ENCODE data around the gene DENND5A. TPM values are rescaled to one million over a fixed set of nuclear protein-coding genes. Genes with fewer than 3 reads are reported as not detected.
"Not testable (repeated sequence)": the region's sequence is repeated elsewhere in the genome, so short reads cannot be mapped to it uniquely, and the experiment has no call there.

Gene DENND5A
- polyA plus RNA-seq, 3 donors from 2014 or later = 3.0 to 6.3 (median 5.1) TPM

DNA sequence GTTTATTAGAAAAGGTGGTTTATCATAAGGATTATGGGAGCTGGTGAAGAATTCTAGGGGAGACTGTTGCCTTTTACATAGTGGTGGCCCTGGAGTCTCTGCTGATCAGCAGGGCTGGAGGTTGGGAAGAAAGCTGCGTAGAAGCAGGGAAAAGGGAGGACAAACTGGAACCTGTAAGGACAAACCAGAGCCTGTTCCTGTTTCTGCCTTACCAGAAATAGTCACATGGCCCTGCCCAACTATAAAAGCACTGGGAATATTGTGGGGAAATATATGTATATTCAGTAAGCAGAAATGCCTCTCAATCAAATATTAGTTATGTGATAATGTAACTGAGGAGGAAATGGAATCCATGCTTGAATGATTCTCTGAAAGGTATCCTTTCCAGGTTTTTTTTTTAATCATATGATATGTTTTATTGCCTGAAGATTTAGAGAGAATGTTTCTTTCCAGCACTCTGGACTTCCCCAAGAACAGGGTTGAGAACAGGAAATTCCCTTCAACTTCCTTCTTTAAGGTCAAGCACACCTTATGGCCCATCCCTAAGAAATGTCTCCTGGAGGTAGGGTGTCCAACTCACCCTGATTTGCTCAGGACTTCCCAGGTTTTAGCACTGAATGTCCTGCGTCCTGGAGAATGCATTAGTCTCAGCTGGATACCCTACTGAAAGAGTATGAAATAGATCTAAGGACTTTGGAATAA is 139.8 kb downstream of the DENND5A start:
- Mint-ChIP-seq H3K4me3 (no peak overlapping the region), H3K27me3 (ENCODE audit: low read depth in 3 of 3) (peaks cover 0 to 5% (median 2%) of the 10 kb centered on the region in 3 donors), H3K9me3 (no peaks in the 10 kb centered on the region), H3K27ac (no peak overlapping the region), H3K4me1 (no peaks in the 10 kb centered on the region), H3K36me3 (no peaks in the 10 kb centered on the region)
- no peak for DNase-seq

DNA sequence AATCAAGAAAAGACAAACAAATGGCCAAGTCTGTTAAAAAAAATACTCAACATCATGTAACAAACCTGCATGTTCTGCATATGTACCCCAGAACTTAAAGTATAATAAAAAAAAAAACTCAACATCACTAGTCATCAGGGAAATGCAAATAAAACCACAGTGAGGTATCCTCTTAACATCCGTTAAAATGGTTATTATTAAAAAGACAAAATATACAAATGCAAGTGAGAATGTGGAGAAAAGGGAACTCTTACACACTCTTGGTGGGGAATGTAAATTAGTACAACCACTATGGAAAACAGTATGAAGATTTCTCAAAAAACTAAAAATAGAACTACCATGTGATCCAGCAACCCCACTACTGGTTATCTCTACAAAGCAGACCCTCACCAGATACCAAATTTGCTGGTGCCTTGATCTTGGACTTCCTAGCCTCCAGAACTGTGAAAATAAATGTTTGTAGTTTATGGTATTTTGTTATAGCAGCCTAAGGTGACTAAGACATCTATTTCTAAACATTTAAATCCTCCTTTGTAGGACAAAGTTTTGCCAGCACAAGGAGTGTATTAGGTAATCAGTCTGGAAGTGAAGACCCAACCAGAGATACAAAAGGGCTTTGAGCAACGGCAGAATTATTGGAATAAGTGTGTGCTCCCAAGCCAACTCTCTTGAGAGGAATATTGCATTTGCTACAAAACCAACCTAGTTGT is 141.4 kb downstream of the DENND5A start:
- Mint-ChIP-seq H3K4me1 (no peaks in the 10 kb centered on the region), H3K27ac (no peak overlapping the region), H3K9me3 (no peaks in the 10 kb centered on the region), H3K36me3 (no peaks in the 10 kb centered on the region), H3K4me3 (no peak overlapping the region), H3K27me3 (ENCODE audit: low read depth in 3 of 3) (peaks cover 0 to 5% (median 2%) of the 10 kb centered on the region in 3 donors)
- DNase-seq = no peak

DNA sequence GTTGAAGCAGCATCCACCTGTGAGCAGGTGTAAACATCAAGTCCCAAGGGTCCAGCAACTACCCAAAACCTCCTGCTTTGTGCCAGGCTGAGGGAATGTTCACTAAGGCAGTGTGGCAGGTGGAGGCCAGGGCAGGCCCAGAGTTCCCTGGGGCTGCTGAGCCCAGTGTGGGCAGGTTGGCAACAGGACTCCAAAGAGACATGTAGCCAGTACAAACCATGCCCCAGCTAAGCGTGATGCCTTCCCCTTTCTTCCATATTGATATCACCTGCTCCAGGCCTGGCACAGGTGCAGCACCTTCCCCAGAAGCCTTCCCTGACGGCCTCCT is 143.7 kb downstream of the DENND5A start:
- no peak overlapping the region for H3K4me3 Mint-ChIP-seq
- no peaks in the 10 kb centered on the region for H3K4me1 Mint-ChIP-seq
- H3K36me3 Mint-ChIP-seq = no peaks in the 10 kb centered on the region
- no peak overlapping the region for H3K27ac Mint-ChIP-seq
- no peak for DNase-seq
- no peaks in the 10 kb centered on the region for H3K9me3 Mint-ChIP-seq
- peaks cover 0 to 4% (median 2%) of the 10 kb centered on the region in 3 donors for H3K27me3 Mint-ChIP-seq (ENCODE audit: low read depth in 3 of 3)

- DNase-seq = no peak
- Mint-ChIP-seq H3K4me1 (no peaks in the 10 kb centered on the region), H3K27me3 (ENCODE audit: low read depth in 3 of 3) (peaks cover 0 to 4% (median 2%) of the 10 kb centered on the region in 3 donors), H3K36me3 (no peaks in the 10 kb centered on the region), H3K27ac (no peak overlapping the region), H3K9me3 (no peaks in the 10 kb centered on the region), H3K4me3 (no peak overlapping the region)
Measured at GRCh38 chr11:9120664-9121468, 144.3 kb downstream of the DENND5A start.

DNA sequence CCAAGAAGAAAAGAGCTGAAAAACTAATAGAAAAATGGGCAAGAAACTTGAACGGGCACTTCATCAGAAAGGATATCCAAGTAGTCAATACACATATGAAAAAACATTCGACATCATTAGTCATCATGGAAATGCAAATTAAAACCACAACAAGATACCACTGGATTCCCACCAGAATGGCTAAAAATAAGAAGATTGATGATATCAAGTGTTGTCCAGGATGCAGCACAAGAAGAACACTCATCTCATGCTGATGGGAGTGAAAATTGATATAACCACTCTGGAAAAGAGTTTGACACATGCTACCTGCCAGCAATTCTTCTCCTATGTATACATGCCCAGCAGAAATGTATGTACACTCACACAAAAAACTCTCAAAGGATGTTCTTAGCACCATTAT is 146.9 kb downstream of the DENND5A start:
- H3K4me1 Mint-ChIP-seq = no peaks in the 10 kb centered on the region
- DNase-seq = no peak
- no peak overlapping the region for H3K4me3 Mint-ChIP-seq
- H3K27ac Mint-ChIP-seq = no peak overlapping the region
- H3K27me3 Mint-ChIP-seq (ENCODE audit: low read depth in 3 of 3) = peaks cover 1 to 3% (median 2%) of the 10 kb centered on the region in 3 donors
- peaks cover 0 to 2% (median 0%) of the 10 kb centered on the region in 6 donors for H3K9me3 Mint-ChIP-seq
- no peaks in the 10 kb centered on the region for H3K36me3 Mint-ChIP-seq

GRCh38 chr11:9112075-9112474 is 153.1 kb downstream of the DENND5A start:
- peaks cover 0 to 19% (median 6%) of the 10 kb centered on the region in 6 donors for H3K9me3 Mint-ChIP-seq
- H3K4me1 Mint-ChIP-seq = no peaks in the 10 kb centered on the region
- H3K27me3 Mint-ChIP-seq (ENCODE audit: low read depth in 3 of 3) = peaks cover 0 to 3% (median 2%) of the 10 kb centered on the region in 3 donors
- no peak for DNase-seq
- no peak overlapping the region for H3K27ac Mint-ChIP-seq
- no peak overlapping the region for H3K4me3 Mint-ChIP-seq
- H3K36me3 Mint-ChIP-seq = peaks cover 0 to 8% (median 8%) of the 10 kb centered on the region in 3 donors

GRCh38 chr11:9109858-9110731 is 155.1 kb downstream of the DENND5A start:
- DNase-seq = no peak
- peaks cover 2 to 4% (median 3%) of the 10 kb centered on the region in 3 donors for H3K27me3 Mint-ChIP-seq (ENCODE audit: low read depth in 3 of 3)
- peaks cover 0 to 8% (median 8%) of the 10 kb centered on the region in 3 donors for H3K36me3 Mint-ChIP-seq
- H3K4me1 Mint-ChIP-seq = no peaks in the 10 kb centered on the region
- H3K27ac Mint-ChIP-seq = no peak overlapping the region
- H3K9me3 Mint-ChIP-seq = peaks cover 0 to 19% (median 6%) of the 10 kb centered on the region in 6 donors
- no peak overlapping the region for H3K4me3 Mint-ChIP-seq

GRCh38 chr11:9104580-9104979 is 160.6 kb downstream of the DENND5A start:
- Mint-ChIP-seq H3K4me1 (no peaks in the 10 kb centered on the region), H3K4me3 (no peak overlapping the region), H3K27ac (no peak overlapping the region), H3K9me3 (peaks cover 0 to 3% (median 0%) of the 10 kb centered on the region in 6 donors), H3K36me3 (peaks cover 0 to 3% (median 0%) of the 10 kb centered on the region in 3 donors), H3K27me3 (ENCODE audit: low read depth in 3 of 3) (peaks cover 0 to 12% (median 5%) of the 10 kb centered on the region in 3 donors)
- no peak for DNase-seq

GRCh38 chr11:9103542-9104276 is 161.4 kb downstream of the DENND5A start:
- Mint-ChIP-seq H3K4me3 (no peak overlapping the region), H3K36me3 (peaks cover 0 to 3% (median 0%) of the 10 kb centered on the region in 3 donors), H3K27me3 (ENCODE audit: low read depth in 3 of 3) (peaks cover 0 to 16% (median 3%) of the 10 kb centered on the region in 3 donors), H3K27ac (no peak overlapping the region), H3K9me3 (peaks cover 0 to 3% (median 0%) of the 10 kb centered on the region in 6 donors), H3K4me1 (no peaks in the 10 kb centered on the region)
- DNase-seq = no peak

- Mint-ChIP-seq H3K27ac (no peak overlapping the region), H3K4me1 (no peaks in the 10 kb centered on the region), H3K27me3 (ENCODE audit: low read depth in 3 of 3) (peaks cover 4 to 12% (median 8%) of the 10 kb centered on the region in 3 donors), H3K9me3 (peaks cover 0 to 3% (median 0%) of the 10 kb centered on the region in 6 donors), H3K36me3 (peaks cover 0 to 3% (median 0%) of the 10 kb centered on the region in 3 donors), H3K4me3 (no peak overlapping the region)
- DNase-seq = no peak
Measured at GRCh38 chr11:9099617-9100016, 165.5 kb downstream of the DENND5A start.

DNA sequence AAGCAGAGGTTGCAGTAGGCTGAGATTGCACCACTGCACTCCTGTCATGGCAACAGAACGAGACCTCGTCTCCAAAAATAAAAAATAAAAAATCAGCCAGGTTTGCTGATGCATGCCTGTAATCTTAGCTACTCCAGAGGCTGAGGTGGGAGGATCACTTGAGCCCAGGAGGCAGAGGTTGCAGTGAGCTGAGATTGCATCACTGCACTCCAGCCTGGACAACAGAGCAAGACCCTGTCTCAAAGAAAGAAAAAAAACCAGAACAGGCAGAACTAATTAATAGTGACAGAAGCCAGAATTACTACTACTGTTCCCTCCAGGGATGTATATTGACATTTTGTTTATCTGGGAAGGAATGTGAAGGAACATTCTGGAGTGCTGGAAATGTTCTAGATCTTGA is 166.7 kb downstream of the DENND5A start:
- peaks cover 7 to 14% (median 11%) of the 10 kb centered on the region in 3 donors for H3K27me3 Mint-ChIP-seq (ENCODE audit: low read depth in 3 of 3)
- H3K4me3 Mint-ChIP-seq = not testable (repeated sequence)

GRCh38 chr11:9097186-9097943 is 167.8 kb downstream of the DENND5A start:
- DNase-seq, H3K27ac Mint-ChIP-seq, H3K4me1 Mint-ChIP-seq, H3K4me3 Mint-ChIP-seq, H3K9me3 Mint-ChIP-seq, H3K36me3 Mint-ChIP-seq: not testable (repeated sequence)
- peaks cover 7 to 20% (median 20%) of the 10 kb centered on the region in 3 donors for H3K27me3 Mint-ChIP-seq (ENCODE audit: low read depth in 3 of 3)

More for the DNA sequence above, 166.7 kb downstream of the DENND5A start:
- H3K36me3 Mint-ChIP-seq, H3K27ac Mint-ChIP-seq, DNase-seq, H3K9me3 Mint-ChIP-seq, H3K4me1 Mint-ChIP-seq: not testable (repeated sequence)
